ENCODE measurements around the gene FOXD4L1.
"Not testable (repeated sequence)": the region's sequence is repeated elsewhere in the genome, so short reads cannot be mapped to it uniquely, and the experiment has no call there.

The FOXD4L1 gene

DNA sequence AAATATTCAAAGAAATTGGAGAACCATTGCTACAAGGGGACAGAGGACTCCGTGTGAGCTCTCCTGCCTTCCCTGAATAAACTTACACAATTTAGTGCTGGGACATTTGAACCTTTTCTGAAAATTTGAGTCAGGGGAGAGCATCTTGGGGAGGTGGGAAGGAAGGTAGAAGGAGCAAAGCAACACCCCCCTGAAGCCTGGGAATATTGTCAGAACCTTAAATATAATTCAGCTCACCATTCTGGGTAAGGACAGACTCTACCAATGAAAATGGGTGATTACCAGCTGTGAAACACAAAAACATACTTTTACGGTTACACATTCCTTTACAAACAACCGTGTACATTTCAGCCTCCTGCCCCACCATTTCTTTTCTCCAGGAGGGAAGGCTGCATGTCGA, at the start of gene FOXD4L1:
FOXD4L1 (plus strand) TSS at position 301 of the 400 bp plus-strand sequence. CDS start 592 bp downstream, outside the sequence.
- DNase-seq (ENCODE audit: low spot score): not testable (repeated sequence)

DNA sequence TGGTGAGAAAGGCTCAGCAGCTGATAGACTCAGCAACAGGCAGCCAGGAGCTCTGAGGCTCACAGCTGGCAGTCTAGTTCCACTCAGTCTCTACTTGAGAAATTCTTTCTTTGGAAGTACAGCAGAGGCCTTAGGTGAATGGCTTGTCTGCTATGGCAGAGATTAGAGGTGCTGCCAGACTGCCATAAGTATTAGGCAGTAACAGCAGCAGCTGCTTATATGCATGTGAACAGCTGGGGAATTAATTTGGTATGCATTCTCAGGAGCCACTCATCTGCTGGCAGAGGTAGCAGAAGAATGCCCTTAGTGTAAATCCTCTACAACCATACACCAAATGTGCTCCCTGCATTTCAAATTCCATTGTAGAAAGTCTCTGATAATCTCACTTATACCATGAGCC, 32.7 kb upstream of the FOXD4L1 start:
- DNase-seq (ENCODE audit: low spot score): not testable (repeated sequence)

DNA sequence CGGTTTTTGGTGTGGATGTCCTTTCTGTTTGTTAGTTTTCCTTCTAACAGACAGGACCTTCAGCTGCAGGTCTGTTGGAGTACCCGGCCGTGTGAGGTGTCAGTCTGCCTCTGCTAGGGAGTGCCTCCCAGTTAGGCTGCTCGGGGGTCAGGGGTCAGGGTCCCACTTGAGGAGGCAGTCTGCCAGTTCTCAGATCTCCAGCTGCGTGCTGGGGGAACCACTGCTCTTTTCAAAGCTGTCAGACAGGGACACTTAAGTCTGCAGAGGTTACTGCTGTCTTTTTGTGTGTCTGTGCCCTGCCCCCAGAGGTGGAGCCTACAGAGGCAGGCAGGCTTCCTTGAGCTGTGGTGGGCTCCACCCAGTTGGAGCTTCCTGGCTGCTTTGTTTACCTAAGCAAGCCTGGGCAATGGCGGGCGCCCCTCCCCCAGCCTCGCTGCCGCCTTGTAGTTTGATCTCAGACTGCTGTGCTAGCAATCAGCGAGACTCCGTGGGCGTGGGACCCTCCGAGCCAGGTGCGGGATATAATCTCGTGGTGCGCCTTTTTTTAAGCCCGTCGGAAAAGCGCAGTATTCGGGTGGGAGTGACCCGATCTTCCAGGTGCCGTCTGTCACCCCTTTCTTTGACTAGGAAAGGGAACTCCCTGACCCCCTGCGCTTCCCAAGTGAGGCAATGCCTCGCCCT, 21.6 kb upstream of the FOXD4L1 start:
- DNase-seq (ENCODE audit: low spot score): not testable (repeated sequence)

DNA sequence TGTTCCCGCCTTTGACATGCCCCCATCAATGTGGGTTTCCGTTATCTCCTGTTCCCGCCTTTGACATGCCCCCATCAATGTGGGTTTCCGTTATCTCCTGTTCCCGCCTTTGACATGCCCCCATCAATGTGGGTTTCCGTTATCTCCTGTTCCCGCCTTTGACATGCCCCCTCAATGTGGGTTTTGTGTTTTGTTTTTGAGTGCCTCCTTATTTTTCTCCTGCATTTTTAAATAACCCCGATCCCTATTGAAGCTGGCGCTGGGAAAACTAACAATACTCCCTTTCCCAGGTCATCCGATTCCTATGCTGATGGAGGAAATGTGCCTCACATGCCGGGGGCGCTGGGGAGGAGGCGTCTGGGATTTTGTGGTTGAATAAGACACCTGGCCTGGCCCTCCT, 1.9 kb upstream of the FOXD4L1 start:
- not testable (repeated sequence) for DNase-seq (ENCODE audit: low spot score)

DNA sequence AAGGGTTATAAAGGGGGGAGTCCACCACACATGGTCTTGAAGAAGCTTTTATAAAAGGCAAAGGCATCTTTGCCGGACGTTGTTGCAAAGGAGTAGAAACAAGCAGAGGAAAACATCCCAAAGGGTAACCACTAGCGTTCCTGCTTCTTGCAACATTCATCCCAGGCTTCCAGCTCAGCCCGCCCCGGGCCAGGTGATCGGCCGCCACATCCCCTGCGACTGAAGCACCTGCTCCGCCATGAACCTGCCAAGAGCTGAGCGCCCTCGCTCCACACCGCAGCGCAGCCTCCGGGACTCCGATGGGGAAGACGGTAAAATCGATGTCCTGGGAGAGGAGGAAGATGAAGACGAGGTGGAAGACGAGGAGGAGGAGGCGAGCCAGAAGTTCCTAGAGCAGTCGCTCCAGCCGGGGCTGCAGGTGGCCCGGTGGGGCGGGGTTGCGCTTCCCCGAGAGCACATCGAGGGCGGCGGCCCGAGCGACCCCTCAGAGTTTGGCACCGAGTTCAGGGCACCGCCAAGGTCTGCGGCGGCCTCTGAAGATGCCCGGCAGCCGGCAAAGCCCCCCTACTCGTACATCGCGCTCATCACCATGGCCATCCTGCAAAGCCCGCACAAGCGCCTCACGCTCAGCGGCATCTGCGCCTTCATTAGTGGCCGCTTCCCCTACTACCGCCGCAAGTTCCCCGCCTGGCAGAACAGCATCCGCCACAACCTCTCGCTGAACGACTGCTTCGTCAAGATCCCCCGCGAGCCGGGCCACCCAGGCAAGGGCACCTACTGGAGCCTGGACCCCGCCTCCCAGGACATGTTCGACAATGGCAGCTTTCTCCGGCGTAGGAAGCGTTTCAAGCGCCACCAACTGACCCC, 787 bp downstream of the FOXD4L1 start:
- DNase-seq (ENCODE audit: low spot score): not testable (repeated sequence)

DNA sequence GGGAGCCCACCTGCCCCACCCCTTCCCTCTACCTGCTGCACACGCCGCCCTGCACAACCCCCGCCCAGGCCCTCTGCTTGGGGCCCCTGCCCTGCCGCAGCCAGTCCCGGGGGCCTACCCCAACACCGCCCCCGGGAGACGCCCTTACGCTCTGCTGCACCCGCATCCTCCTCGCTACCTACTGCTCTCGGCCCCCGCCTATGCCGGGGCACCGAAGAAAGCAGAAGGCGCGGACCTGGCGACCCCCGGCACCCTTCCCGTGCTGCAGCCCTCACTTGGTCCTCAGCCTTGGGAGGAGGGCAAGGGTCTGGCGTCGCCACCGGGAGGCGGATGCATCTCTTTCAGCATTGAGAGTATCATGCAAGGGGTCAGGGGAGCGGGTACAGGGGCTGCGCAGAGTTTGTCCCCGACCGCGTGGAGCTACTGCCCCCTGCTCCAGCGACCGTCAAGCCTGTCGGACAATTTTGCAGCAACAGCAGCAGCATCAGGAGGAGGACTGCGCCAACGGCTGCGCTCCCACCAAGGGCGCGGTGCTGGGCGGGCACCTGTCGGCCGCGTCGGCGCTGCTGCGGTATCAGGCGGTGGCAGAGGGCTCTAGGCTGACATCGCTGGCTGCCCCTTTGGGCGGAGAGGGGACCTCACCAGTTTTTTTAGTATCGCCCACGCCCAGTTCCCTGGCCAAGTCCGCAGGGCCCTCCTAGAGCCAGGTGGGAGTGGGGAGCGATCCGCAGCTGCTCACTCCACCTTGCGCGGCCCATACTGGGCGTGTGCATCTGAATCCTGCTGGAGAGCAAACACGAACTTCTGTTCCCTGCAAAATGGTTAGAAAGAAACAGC, 1.6 kb downstream of the FOXD4L1 start:
- DNase-seq (ENCODE audit: low spot score): not testable (repeated sequence)

DNA sequence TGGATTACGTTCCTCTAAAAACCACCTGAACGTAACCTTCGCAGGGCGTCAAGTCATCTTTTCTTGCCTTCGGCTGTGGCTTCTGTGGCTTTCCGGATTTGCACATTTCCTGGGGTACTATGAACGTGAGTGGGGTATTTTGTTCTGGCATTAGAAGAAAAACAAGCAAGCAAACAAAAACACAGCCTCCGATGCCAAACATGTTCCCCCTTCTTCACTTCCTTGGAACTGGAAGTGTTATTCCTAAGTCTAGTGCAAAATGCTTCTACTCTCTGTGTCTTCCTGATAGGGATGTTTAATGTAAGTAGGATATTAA, 2.2 kb downstream of the FOXD4L1 start:
- DNase-seq (ENCODE audit: low spot score): not testable (repeated sequence)

DNA sequence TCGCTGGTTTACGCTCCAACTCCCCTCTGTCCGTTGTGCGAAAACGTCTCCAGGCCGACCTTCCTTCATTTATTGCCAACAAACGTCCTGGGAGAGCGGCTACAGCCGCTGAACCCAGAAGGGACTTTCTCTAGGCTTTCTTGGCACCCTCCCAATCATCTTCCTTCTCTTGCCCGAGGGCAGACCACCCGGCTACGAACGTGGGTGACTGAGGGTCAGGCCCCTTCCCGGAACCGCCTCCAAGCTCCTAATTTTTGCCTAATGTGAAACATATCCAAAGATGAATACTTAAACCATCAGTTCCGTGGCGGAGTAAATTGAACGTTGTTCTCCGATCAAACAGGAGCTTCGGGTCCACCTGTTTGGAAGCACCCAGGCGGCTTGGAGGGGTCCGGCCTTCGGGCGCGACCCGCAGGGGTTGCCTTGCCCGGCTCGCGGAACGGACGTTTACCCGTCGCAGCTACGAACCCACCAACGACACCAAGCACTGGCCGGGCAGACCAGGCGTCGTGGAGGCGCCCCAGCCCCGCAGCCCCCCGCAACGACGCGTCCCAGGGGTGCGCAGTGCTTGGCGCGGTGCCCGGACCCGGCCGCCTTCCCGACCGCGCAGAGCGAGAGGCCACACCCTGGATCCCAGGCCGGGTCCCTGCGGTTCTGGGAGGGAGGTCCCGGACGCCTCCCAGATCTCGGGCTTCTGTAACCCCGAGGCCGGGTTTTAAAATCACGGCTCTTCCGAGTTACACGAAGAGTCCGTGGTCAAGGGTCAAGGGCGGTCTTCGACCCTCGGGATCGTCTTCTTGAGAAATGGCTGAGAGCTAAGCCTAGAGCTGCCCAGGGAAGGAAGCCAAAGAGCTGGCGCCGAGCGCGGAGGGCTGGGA, 4.0 kb downstream of the FOXD4L1 start:
- DNase-seq (ENCODE audit: low spot score): not testable (repeated sequence)

DNA sequence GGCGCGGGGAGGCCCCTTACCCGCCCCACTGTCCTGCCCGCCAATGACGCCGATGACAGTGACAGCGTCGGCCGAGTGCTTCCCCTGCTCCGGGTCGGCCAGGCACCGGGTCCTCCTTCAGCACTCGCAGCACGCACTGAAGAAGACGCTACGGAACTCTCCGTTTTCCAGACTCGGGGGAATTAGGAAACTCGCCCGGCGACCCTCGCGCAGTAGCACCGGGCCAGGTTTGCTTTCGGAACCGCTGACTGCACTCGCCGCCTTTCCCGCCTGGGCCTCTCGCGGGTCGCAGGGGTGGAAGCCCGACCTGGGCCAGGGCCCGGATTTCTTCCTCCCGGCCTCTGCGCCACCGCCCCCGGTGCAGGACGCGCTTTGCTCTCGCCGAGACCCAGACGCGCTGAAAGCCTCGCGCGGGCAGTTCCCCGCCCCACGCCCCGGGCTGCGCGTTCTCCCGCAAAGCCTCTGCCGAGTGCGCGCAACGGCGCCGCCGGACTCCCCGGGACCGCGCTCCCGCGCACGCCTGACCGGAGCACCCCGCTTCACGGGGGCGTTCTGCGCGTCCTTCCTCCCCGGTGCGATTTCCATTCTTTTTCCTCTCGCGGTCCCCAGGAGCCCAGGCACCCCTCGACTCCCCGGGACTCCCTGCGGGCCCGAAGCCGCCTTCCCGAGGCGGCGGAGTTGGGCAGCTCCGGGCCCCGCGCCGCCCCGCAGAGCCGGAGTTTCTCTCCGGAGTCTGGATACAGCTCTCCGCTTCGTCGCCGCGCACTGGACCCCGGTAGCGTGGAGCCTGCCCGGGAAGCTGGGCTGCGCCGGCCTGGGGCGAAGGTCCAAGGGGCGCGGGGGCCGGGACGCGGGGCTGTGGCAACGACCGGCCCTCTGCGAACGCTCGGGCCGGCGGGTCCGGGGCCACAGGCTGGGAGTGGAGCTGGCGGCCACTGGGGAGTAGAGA, 4.9 kb downstream of the FOXD4L1 start:
- DNase-seq (ENCODE audit: low spot score): not testable (repeated sequence)

DNA sequence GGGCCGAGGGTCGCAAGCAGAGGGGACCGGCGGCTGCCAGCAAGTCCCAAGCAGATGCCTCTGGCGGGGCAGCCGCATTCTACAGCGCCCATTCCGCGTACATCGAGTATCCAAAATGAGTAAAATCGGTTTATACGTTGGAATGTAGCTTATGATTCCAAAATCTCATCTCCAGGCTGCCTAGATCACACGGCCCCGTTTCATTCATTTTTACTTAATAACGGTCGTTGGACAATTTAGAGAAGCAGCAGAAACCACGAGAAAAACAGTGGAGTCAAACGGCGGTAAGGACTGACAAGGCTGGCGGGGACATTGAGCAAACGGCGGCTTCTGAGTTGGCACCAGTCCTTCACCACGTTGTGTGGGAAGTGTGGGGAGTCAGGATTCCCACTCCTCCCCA, 5.6 kb downstream of the FOXD4L1 start:
- DNase-seq (ENCODE audit: low spot score): not testable (repeated sequence)

DNA sequence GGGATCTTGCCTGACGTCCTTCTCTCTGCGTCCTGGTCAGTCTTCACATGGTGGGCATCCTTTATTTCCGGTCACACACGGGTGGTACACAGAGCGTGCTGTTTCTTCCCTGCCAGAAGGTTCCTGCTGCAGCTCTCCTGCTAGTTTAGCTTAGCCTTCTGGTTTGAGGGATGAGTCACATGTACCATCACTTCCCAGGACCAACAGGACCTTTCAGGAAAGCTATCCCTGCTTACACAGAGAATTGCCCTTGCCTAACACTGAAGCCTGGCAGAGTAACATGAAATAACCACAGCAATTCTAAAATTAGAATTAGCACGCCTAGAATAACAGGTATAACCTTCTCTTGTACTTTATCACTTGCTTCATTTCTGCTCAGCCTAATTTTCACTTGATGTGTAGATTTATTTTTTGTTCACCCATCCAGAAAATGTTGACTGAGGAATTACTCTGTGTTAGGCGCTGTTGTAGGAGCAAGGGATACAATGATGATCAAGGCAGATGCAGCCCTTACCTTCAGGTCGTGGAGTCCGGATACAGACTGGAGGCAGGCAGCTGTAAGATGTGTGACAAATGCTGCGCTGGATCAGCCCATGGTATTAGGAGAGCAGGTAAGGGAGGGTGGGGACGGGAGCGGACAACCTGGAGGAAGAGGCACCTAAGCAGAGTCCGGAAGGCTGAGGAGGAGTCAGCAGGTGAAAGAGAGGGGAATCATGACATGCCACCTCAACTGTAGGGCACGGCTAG, 9.1 kb downstream of the FOXD4L1 start:
- not testable (repeated sequence) for DNase-seq (ENCODE audit: low spot score)

DNA sequence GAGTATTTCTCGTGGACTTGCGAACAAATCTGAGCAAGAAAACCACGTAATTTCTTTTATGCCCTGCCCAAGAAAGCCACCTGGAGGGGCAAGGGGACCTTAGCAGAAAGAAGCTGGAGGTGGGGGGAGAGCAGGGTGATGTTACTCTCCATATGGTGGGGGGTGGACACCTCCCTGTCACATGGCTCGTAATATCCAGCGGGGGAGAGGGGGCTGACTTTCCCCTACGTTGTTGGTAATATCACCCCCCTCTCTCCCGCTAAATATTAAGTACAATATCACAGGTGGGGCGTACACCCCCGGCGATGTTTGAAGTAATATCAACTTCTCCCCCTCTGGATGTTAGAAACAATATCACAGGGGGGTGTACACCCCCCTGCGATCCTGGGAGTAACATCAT, 9.7 kb downstream of the FOXD4L1 start:
- DNase-seq (ENCODE audit: low spot score): not testable (repeated sequence)

DNA sequence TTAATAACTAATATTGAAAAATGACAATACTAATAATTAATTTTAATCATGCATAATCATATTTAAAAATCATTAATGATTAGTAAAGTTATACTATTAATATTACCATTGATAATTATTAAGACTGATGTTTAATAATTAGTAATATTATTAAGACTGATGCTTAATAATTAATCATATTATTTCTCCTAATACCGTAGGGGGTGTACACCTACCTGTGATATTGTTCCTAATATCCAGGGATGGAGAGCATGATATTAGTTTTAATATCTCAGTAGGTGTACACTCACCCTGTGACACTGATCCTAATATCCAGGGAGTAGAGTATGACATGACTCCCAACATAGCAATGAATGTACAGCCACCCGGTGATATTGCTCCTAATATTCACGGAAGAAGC, 12.4 kb downstream of the FOXD4L1 start:
- not testable (repeated sequence) for DNase-seq (ENCODE audit: low spot score)

DNA sequence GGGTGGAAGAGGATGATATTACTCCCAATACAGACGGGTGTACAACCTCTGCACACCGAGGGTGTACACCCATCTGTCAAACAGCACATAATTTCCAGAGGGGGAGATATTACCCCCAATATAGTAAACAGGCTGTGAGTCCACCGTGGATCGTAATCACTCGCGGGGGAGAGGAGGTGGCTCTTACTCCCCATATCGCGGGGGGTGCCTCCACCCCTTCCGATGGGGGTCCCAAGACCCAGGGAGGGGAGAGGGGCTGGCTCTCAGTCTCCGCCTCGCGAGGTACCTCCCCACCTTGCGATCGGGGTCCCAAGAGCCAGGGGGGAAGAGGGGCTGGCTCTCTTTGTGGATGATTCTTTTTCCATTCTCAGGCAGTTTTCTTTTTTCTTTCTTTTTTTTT, 13.4 kb downstream of the FOXD4L1 start:
- DNase-seq (ENCODE audit: low spot score): not testable (repeated sequence)

DNA sequence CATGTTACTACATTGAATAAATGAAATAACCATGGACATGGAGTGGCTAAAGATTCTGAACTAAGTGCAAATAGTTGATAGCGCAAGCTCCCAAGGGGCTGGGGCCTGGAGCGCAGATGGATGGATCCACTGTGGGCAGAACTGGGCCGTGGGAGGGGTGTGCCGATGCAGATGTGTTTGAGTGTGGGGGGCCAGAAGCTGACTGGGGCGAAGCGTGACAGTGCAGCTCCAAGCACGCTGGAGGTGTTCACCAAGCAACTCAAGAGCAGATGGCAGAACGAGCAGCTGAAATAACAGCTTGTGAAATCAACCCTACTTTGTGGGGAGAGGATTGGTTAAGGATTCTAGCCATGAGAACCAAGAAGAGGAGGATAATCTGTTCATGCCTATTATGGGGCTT, 17.0 kb downstream of the FOXD4L1 start:
- not testable (repeated sequence) for DNase-seq (ENCODE audit: low spot score)

DNA sequence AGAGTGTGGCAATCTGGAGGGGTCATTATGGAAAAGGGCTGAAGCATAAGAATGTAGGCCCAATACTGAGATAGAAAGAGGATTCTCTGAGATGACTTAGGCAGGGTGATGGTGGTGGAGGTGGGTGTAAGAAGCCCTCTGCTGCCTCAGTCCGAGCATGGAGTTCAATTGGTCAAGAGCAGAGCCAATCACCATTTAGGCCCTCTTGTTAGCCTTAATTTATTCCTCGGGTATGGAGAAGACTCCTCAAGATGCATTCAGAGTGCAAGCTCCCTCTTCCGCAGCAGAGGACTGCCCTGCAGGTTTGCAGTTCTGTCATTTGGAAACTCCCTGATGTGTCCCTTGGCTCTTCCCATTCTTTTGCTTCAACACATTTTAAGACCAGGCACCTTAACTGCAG, 17.5 kb downstream of the FOXD4L1 start:
- DNase-seq (ENCODE audit: low spot score): not testable (repeated sequence)

DNA sequence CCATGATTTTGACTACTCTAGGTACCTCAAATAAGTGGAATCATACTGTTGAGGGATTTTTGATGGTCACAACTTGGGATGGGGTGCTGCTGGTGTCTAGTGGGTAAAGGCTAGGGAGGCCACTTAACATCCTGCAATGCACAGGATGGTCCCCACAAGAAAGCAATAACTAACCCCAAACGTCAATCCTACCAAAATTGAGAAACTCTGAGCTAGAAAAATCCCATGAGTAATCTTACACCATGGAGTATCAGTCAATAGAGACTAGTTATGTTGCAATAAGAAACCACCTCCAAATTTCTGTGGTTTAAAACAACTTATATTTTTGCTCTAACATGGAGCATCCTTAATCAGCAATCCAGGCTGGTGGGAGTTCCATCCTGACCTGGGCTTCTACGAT, 18.6 kb downstream of the FOXD4L1 start:
- not testable (repeated sequence) for DNase-seq (ENCODE audit: low spot score)

DNA sequence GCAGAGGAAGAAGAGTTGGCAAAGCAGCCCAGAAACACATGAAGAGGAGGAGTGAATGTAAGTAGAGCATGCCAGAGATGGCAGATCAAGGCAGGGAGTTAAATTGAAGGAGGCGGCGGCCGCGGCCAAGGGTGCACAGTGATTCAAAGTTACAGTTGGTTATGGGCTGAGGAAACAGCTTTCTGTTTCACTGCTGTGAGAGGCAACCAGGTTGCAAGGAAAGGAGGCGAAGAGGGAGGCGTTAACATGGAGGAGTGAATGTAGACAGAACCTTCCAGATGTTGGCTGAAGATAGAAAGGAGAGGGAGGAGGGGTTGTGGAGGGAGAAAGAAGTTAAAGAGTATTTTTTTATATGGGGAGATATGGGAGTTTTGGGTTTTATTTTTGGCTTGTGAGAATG, 22.4 kb downstream of the FOXD4L1 start:
- DNase-seq (ENCODE audit: low spot score): not testable (repeated sequence)

DNA sequence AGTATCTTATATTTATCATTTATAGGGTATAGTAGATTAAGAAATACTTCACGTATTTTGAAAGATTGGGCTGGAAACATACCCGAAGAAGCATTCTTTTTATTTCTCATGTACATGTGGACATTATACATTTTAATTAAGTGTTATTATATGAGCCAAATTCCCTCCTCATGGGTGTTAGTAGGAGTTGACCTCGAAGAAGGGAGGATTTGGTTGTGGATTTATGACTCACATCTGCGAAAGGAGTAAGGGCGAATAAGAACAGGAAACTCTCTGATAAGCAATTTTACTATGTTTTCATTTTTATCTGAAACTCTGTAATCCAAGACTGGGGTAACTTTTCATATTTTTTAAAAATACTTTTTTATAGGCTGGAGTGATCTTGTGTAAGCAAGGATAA, 23.0 kb downstream of the FOXD4L1 start:
- DNase-seq (ENCODE audit: low spot score): not testable (repeated sequence)
